IPS-11a (cell line): ENCODE results near the gene SCAMP4.
"Not testable (repeated sequence)": the region's sequence is repeated elsewhere in the genome, so short reads cannot be mapped to it uniquely, and the experiment has no call there.

Experiments
- H3K4me3 ChIP-seq: one replicate; pipeline ENCODE4 v1.5.1; 2013; ENCODE audit warnings: low read depth, low read length, control low read depth

SCAMP4 gene

GRCh38 chr19:1865172-1866010, 39.8 kb upstream of the SCAMP4 start:
- no peak overlapping the region for H3K4me3 ChIP-seq

- no peak overlapping the region for H3K4me3 ChIP-seq
Measured at GRCh38 chr19:1866693-1867348, 38.4 kb upstream of the SCAMP4 start.

GRCh38 chr19:1867349-1867724, 37.9 kb upstream of the SCAMP4 start:
- H3K4me3 ChIP-seq, result no peak overlapping the region

- H3K4me3 ChIP-seq, result no peak overlapping the region
Measured at GRCh38 chr19:1868971-1869370, 36.2 kb upstream of the SCAMP4 start.

GRCh38 chr19:1871140-1871597, 34.0 kb upstream of the SCAMP4 start:
- no peak overlapping the region for H3K4me3 ChIP-seq

- H3K4me3 ChIP-seq, result no peak overlapping the region
Measured at GRCh38 chr19:1871630-1872029, 33.6 kb upstream of the SCAMP4 start.

- H3K4me3 ChIP-seq, result no peak overlapping the region
Measured at GRCh38 chr19:1872807-1873523, 32.2 kb upstream of the SCAMP4 start.

GRCh38 chr19:1873524-1874473, 31.4 kb upstream of the SCAMP4 start:
- H3K4me3 ChIP-seq, result no peak overlapping the region

- peak overlapping the region; percentile 98 for H3K4me3 ChIP-seq
Measured at GRCh38 chr19:1874554-1875185, 30.5 kb upstream of the SCAMP4 start.

- peak overlapping the region; percentile 98 for H3K4me3 ChIP-seq
Measured at GRCh38 chr19:1875265-1875645, 29.9 kb upstream of the SCAMP4 start.

GRCh38 chr19:1875646-1876495, 29.3 kb upstream of the SCAMP4 start:
- peak overlapping the region; percentile 98 for H3K4me3 ChIP-seq

GRCh38 chr19:1876496-1877279, 28.5 kb upstream of the SCAMP4 start:
- H3K4me3 ChIP-seq, result peak overlapping the region; percentile 98

GRCh38 chr19:1877280-1877660, 27.9 kb upstream of the SCAMP4 start:
- H3K4me3 ChIP-seq, result not testable (repeated sequence)

GRCh38 chr19:1878583-1878982, 26.6 kb upstream of the SCAMP4 start:
- not testable (repeated sequence) for H3K4me3 ChIP-seq

GRCh38 chr19:1879982-1880381, 25.2 kb upstream of the SCAMP4 start:
- not testable (repeated sequence) for H3K4me3 ChIP-seq

GRCh38 chr19:1880611-1881392, 24.4 kb upstream of the SCAMP4 start:
- no peak overlapping the region for H3K4me3 ChIP-seq

- not testable (repeated sequence) for H3K4me3 ChIP-seq
Measured at GRCh38 chr19:1881393-1882088, 23.7 kb upstream of the SCAMP4 start.
